ENCODE data around the gene GRIA1. TPM values are rescaled to one million over a fixed set of nuclear protein-coding genes. Genes with fewer than 3 reads are reported as not detected.

The GRIA1 gene
- total RNA-seq, 1 experiment from 2014 or later: not detected

GRCh38 chr5:153598099-153598498, 107.6 kb downstream of the GRIA1 start:
- Histone ChIP-seq H3K36me3 (ENCODE audit: control insufficient read depth, insufficient read depth, low read length) (no peaks in the 10 kb centered on the region), H3K9me3 (ENCODE audit: control insufficient read depth, insufficient read depth, low read depth, low read length) (no peaks in the 10 kb centered on the region), H3K4me3 (ENCODE audit: low read depth in 2 of 2, low read length in 2 of 2) (no peak overlapping the region), H3K27me3 (ENCODE audit: control insufficient read depth, insufficient read depth, low read length) (no peaks in the 10 kb centered on the region), H3K27ac (ENCODE audit: low read length) (no peak overlapping the region), H3K4me1 (ENCODE audit: control insufficient read depth, insufficient read depth, low read length) (no peaks in the 10 kb centered on the region)
- ATAC-seq (no peak), DNase-seq (ENCODE audit: low read depth, low spot score) (no peak)
- in situ Hi-C loops (cut with HindIII; ENCODE audit: low pct_unique_long_range_greater_than_20kb, low sequenced_read_pairs) (no loop called here), intact Hi-C loops (cut with micrococcal nuclease; ENCODE audit: unreplicated experiment) (no loop called here)
- POLR2A ChIA-PET: no interaction called here
- no TSS peak for BruUV-seq (replicated peaks)
- CTCF ChIA-PET: no interaction called here
- TF ChIP-seq POLR2AphosphoS5 (IDR thresholded peaks at IDR 0.05; ENCODE audit: low read depth, low read length): no peak
- no peak for TF ChIP-seq SIN3A (IDR thresholded peaks at IDR 0.05; ENCODE audit: borderline replicate concordance, insufficient read depth, low read depth, low read length)
- no peak for TF ChIP-seq CTCF (IDR thresholded peaks at IDR 0.05)

GRCh38 chr5:153601377-153601776, 110.9 kb downstream of the GRIA1 start:
- H3K4me1 ChIP-seq (ENCODE audit: control insufficient read depth, insufficient read depth, low read length): no peaks in the 10 kb centered on the region
- H3K9me3 ChIP-seq (ENCODE audit: control insufficient read depth, insufficient read depth, low read depth, low read length): no peaks in the 10 kb centered on the region
- no peaks in the 10 kb centered on the region for H3K36me3 ChIP-seq (ENCODE audit: control insufficient read depth, insufficient read depth, low read length)
- H3K4me3 ChIP-seq (ENCODE audit: low read depth in 2 of 2, low read length in 2 of 2): no peak overlapping the region
- intact Hi-C loops (cut with micrococcal nuclease; ENCODE audit: unreplicated experiment) (no loop called here), in situ Hi-C loops (cut with HindIII; ENCODE audit: low pct_unique_long_range_greater_than_20kb, low sequenced_read_pairs) (no loop called here)
- TF ChIP-seq CTCF (IDR thresholded peaks at IDR 0.05) (no peak), POLR2AphosphoS5 (IDR thresholded peaks at IDR 0.05; ENCODE audit: low read depth, low read length) (no peak), REST (IDR thresholded peaks at IDR 0.05; ENCODE audit: insufficient read depth in 1 of 2, low read depth in 2 of 2, low read length in 1 of 2) (no peak), SIN3A (IDR thresholded peaks at IDR 0.05; ENCODE audit: borderline replicate concordance, insufficient read depth, low read depth, low read length) (no peak), TCF7L2 (IDR thresholded peaks at IDR 0.05; ENCODE audit: low read depth, low read length) (no peak)
- no TSS peak for BruUV-seq (replicated peaks)
- POLR2A ChIA-PET: no interaction called here
- CTCF ChIA-PET: no interaction called here
- ATAC-seq: no peak
- no peaks in the 10 kb centered on the region for H3K27me3 ChIP-seq (ENCODE audit: control insufficient read depth, insufficient read depth, low read length)
- no peak for DNase-seq (ENCODE audit: low read depth, low spot score)
- H3K27ac ChIP-seq (ENCODE audit: low read length): no peak overlapping the region
